Endothelial cell of umbilical vein (primary cell): ENCODE measurements around the gene TAF1L. TPM values are rescaled to one million over a fixed set of nuclear protein-coding genes. Genes with fewer than 3 reads are reported as not detected.
"Not testable (repeated sequence)": the region's sequence is repeated elsewhere in the genome, so short reads cannot be mapped to it uniquely, and the experiment has no call there.

Experiments
- BruUV-seq: library from RNA; stranded (reverse); fragments of 400-500 nt; replicated peaks from 2 replicates; lab custom pipeline; 2021; lab: Mats Ljungman, UMichigan
- CTCF ChIA-PET: fragments of 300-600, 350-600 bp; sonication (Branson Sonifier 250); formaldehyde crosslinking; loops from one replicate; lab custom pipeline; 2021; ENCODE audit warnings: antibody characterized with exemption, inconsistent platforms; lab: Charles Lee
- POLR2A ChIA-PET: fragments of 300-600, 350-600 bp; sonication (Branson Sonifier 250); formaldehyde crosslinking; loops from one replicate; lab custom pipeline; 2021; ENCODE audit warnings: antibody characterized with exemption, inconsistent platforms; lab: Charles Lee
- DNase-seq: peaks from one replicate; pipeline ENCODE4 v3.0.0-alpha.2; 2011; ENCODE audit warnings: low read depth, low spot score
- FAIRE-seq: peaks from 2 replicates; lab custom pipeline; 2011; peaks lifted over from hg19 to GRCh38; lab: Jason Lieb, UNC
- H2AFZ ChIP-seq: 2 replicates; pipeline ENCODE4 v1.6.0; 2012; ENCODE audit warnings: low read depth, low read length, control low read depth, inconsistent platforms
- H3K27ac ChIP-seq: 2 replicates; pipeline ENCODE4 v1.5.1; 2011; ENCODE audit warnings: low read depth, mild to moderate bottlenecking, control low read depth, low read length, moderate library complexity; ENCODE audit not compliant: insufficient read depth
- H3K27me3 ChIP-seq, 2 experiments: 2 replicates each; pipeline versions ENCODE4 v1.6.0 to v1.6.1; 2011; ENCODE audit warnings: low read length in 2 of 2, mixed read lengths in 1 of 2; ENCODE audit not compliant: control insufficient read depth in 2 of 2, insufficient read depth in 2 of 2
- H3K36me3 ChIP-seq, 2 experiments: 2 replicates in 1 of 2; 3 replicates in 1 of 2; pipeline ENCODE4 v1.5.1; 2011; ENCODE audit warnings: low read length in 2 of 2, mild to moderate bottlenecking in 1 of 2, moderate library complexity in 1 of 2; ENCODE audit not compliant: control insufficient read depth in 2 of 2, insufficient read depth in 2 of 2; ENCODE audit errors: extremely low read depth in 1 of 2
- H3K4me1 ChIP-seq: 3 replicates; pipeline ENCODE4 v1.5.1; 2011; ENCODE audit warnings: mild to moderate bottlenecking, low read length; ENCODE audit not compliant: control insufficient read depth, insufficient read depth; ENCODE audit errors: extremely low read depth
- H3K4me2 ChIP-seq: 2 replicates; pipeline ENCODE4 v1.6.1; 2011; ENCODE audit warnings: low read length, control low read depth, mixed read lengths; ENCODE audit not compliant: insufficient read depth
- H3K4me3 ChIP-seq, 3 experiments: fragments of 200-600 bp in 1 of 3; sonication (generic), shearing (Covaris generic) in 1 of 3; replicated peaks in 1 of 3; 2 replicates each; pipeline ENCODE4 v1.5.1; 2011 to 2016; ENCODE audit warnings: control low read depth in 3 of 3, low read length in 3 of 3, mild to moderate bottlenecking in 2 of 3, inconsistent platforms in 1 of 3, low read depth in 1 of 3, moderate library complexity in 1 of 3; ENCODE audit not compliant: insufficient read depth in 1 of 3
- H3K79me2 ChIP-seq: 2 replicates; pipeline ENCODE4 v1.6.0; 2012; ENCODE audit warnings: low read length, inconsistent platforms; ENCODE audit not compliant: control insufficient read depth, insufficient read depth
- H3K9ac ChIP-seq: replicated peaks from 2 replicates; pipeline ENCODE3; 2011; ENCODE audit warnings: low read length, control low read depth; ENCODE audit not compliant: insufficient read depth; ENCODE audit errors: extremely low read depth
- H3K9me1 ChIP-seq: replicated peaks from 3 replicates; pipeline ENCODE4 v1.6.0; 2011; ENCODE audit warnings: mild to moderate bottlenecking, low read length; ENCODE audit not compliant: control insufficient read depth, insufficient read depth; ENCODE audit errors: extremely low read depth
- H3K9me3 ChIP-seq: replicated peaks from 2 replicates; pipeline ENCODE4 v1.5.1; 2012; ENCODE audit warnings: low read length, inconsistent platforms; ENCODE audit not compliant: control insufficient read depth, insufficient read depth
- H4K20me1 ChIP-seq: replicated peaks from 2 replicates; pipeline ENCODE3; 2011; ENCODE audit warnings: mild to moderate bottlenecking, low read length; ENCODE audit not compliant: control insufficient read depth, insufficient read depth; ENCODE audit errors: extremely low read depth
- MAX ChIP-seq: IDR thresholded peaks from 2 replicates; pipeline ENCODE4 v1.6.1; 2011; ENCODE audit not compliant: insufficient read depth, insufficient read length
- POLR2A ChIP-seq: IDR thresholded peaks from 2 replicates; pipeline ENCODE4 v1.6.1; 2012; ENCODE audit warnings: low read depth, mild to moderate bottlenecking, control low read depth, low read length
- POLR2AphosphoS5 ChIP-seq: IDR thresholded peaks from 2 replicates; pipeline ENCODE4 v1.6.1; 2012; ENCODE audit warnings: low read depth, mild to moderate bottlenecking, control low read depth, low read length, moderate library complexity; ENCODE audit not compliant: insufficient read depth
- dilution Hi-C: fragments of 300-500 bp; cut with MboI; formaldehyde crosslinking; loops from one replicate; pipeline ENCODE4 v1.15.0; 2019; ENCODE audit warnings: low sequenced_read_pairs; ENCODE audit not compliant: extremely low pct_ligation_motif_present
- intact Hi-C: fragments of 100-400 bp; cut with micrococcal nuclease; formaldehyde crosslinking; loops from one replicate; pipeline ENCODE4 v1.10.0; 2022
- polyA plus RNA-seq, 4 experiments: library from polyadenylated mRNA; depleted of rRNA in 3 of 4; stranded (reverse) in 3 of 4; unstranded in 1 of 4; fragments of >200 nt; gene quantifications; 2 replicates each; pipeline versions ENCODE4 v1.2.1 to v1.2.3, GENCODE V29; 2011 to 2012; ENCODE audit warnings: missing spikeins in 1 of 4
- total RNA-seq: library from RNA; stranded (reverse); gene quantifications from 2 replicates; pipeline ENCODE4 v1.2.3, GENCODE V29; 2021
- TF ChIP-seq, protein P1 (sequence below), 2 donors: IDR thresholded peaks; 1 replicate in 1 of 2; 2 replicates in 1 of 2; pipeline ENCODE4 v1.5.1; 2011; ENCODE audit warnings: low read length in 2 of 2, mild to moderate bottlenecking in 2 of 2, moderate library complexity in 2 of 2, control low read depth in 1 of 2, inconsistent platforms in 1 of 2, low read depth in 1 of 2; ENCODE audit not compliant: insufficient read depth in 1 of 2; ENCODE audit errors: extremely low read depth in 1 of 2

TAF1L gene
- total and polyA plus RNA-seq, 2 donors (not counting 3 experiments of a cell fraction or from before 2014, with no cell fraction given) = not detected

GRCh38 chr9:32644698-32645097, 9.2 kb upstream of the TAF1L start:
- H3K27me3 ChIP-seq = peaks cover 0 to under 1% of the 10 kb centered on the region in 2 experiments
- H3K79me2 ChIP-seq = no peaks in the 10 kb centered on the region
- H3K36me3 ChIP-seq = no peaks in the 10 kb centered on the region
- H3K9ac ChIP-seq = no peak overlapping the region
- no peaks in the 10 kb centered on the region for H4K20me1 ChIP-seq
- TF ChIP-seq POLR2A = no peak
- peak; percentile 30 for TF ChIP-seq POLR2AphosphoS5
- TF ChIP-seq MAX = no peak
- TF ChIP-seq, protein P1, sequence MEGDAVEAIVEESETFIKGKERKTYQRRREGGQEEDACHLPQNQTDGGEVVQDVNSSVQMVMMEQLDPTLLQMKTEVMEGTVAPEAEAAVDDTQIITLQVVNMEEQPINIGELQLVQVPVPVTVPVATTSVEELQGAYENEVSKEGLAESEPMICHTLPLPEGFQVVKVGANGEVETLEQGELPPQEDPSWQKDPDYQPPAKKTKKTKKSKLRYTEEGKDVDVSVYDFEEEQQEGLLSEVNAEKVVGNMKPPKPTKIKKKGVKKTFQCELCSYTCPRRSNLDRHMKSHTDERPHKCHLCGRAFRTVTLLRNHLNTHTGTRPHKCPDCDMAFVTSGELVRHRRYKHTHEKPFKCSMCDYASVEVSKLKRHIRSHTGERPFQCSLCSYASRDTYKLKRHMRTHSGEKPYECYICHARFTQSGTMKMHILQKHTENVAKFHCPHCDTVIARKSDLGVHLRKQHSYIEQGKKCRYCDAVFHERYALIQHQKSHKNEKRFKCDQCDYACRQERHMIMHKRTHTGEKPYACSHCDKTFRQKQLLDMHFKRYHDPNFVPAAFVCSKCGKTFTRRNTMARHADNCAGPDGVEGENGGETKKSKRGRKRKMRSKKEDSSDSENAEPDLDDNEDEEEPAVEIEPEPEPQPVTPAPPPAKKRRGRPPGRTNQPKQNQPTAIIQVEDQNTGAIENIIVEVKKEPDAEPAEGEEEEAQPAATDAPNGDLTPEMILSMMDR (IDR thresholded peaks at IDR 0.05; ENCODE audit: extremely low read depth in 1 of 2, insufficient read depth in 1 of 2, low read depth in 1 of 2, low read length in 2 of 2) = no peak
- DNase-seq (peak; percentile 84), FAIRE-seq (no peak)
- no peaks in the 10 kb centered on the region for H3K4me1 ChIP-seq
- no TSS peak for BruUV-seq
- intact Hi-C loops (no loop called here), dilution Hi-C loops (no loop called here)
- ChIA-PET POLR2A (no interaction called here), CTCF (interaction anchor here (1.0 to 1.9 kb wide), 5 partner anchors 19 to 323 kb away, joined by 4 to 11 read pairs (median 5); no protein-coding TSS in a partner anchor)
- H3K9me3 ChIP-seq = no peaks in the 10 kb centered on the region
- H3K4me3 ChIP-seq = no peak overlapping the region
- no peak overlapping the region for H3K27ac ChIP-seq
- no peak overlapping the region for H3K4me2 ChIP-seq
- no peak overlapping the region for H2AFZ ChIP-seq
- H3K9me1 ChIP-seq = no peaks in the 10 kb centered on the region

DNA sequence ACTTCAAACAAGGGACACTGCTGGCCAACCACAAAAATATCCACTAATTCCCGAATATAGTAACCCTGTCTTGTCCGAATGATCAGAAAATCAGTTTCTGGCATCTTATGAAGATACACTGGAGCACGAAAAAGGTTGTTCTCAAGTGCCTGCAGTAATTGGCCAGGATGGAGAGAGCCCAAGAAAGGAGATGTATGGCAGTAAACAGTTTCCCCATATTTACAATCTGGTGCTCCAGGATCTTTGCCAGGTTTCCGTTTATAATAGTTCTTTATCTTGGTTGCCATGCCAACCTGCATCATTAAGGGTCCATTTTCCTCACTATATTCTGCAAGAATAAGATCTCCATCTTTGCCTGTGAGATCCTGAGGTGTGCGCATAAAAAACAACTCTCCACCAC, 2.3 kb downstream of the TAF1L start:
- CTCF ChIA-PET, H3K9ac ChIP-seq, H3K79me2 ChIP-seq, H4K20me1 ChIP-seq, H3K4me2 ChIP-seq, DNase-seq, POLR2A ChIA-PET, H3K4me3 ChIP-seq, H3K27me3 ChIP-seq, BruUV-seq, H3K9me3 ChIP-seq, dilution Hi-C loops, H3K9me1 ChIP-seq, H3K4me1 ChIP-seq, H3K36me3 ChIP-seq, H2AFZ ChIP-seq, H3K27ac ChIP-seq, FAIRE-seq: not testable (repeated sequence)
- intact Hi-C loops = loop anchor here (5.0 kb wide), 1 partner anchor 496 kb away; no protein-coding TSS in a partner anchor
